Measurements from ENCODE around the gene PTPRA.

GRCh38 chr20:2973574-2973973 is 100.3 kb downstream of the PTPRA start:
- TF ChIP-seq EZH2 (IDR thresholded peaks at IDR 0.05; ENCODE audit: low read depth, low read length, severe bottlenecking) = no peak
- no peak for TF ChIP-seq CTCF (IDR thresholded peaks at IDR 0.05; ENCODE audit: control extremely low read depth in 1 of 3, insufficient read depth in 1 of 3, low read depth in 1 of 3, low read length in 3 of 3)
